ENCODE data around the gene ARL8B.

Gene ARL8B

DNA sequence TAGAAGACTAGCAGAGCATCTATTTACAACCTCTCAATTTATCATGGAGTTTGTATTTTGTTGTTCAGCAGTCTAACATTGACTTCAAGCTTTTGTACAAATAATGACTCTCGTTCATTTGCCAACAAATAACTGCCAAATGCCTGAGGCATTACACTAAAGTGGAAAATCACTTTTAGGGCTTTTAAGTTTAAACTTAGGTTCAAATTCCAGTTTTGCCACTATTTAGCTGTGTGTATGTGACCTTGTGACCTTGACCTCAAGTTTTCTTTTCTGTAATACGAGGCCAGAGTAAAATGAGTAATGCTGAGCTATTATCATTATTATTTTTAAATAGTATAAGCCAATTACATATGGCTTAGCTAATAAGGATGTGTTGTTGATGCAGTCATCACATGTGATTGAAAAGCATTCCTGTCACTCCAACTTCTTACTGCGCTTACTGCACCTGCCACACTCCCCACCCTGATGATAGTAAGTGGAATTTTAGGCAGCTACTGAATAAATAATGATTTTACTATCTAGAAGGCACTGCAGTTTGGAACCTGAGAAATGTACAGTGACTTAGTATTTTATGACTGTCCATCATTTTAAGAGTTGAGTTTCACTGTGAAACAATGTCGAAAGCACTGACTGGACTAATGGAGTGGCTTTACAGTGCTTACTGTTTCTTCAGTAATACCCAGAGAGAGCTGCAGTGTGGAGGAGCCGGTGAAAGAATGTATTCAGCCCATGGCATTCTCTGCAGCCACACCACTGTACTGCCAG is 16.3 kb downstream of the ARL8B start:
- H3K4me1 ChIP-seq (ENCODE audit: control insufficient read depth in 2 of 2, insufficient read depth in 1 of 2, low read depth in 1 of 2, low read length in 2 of 2) = no peaks in the 10 kb centered on the region
- H3K4ac ChIP-seq (ENCODE audit: low read length) = no peak overlapping the region
- no peak for DNase-seq (ENCODE audit: low spot score)
- no peaks in the 10 kb centered on the region for H3K27me3 ChIP-seq (ENCODE audit: control insufficient read depth in 3 of 3, insufficient read depth in 3 of 3, low read depth in 1 of 3, low read length in 3 of 3)
- no peak overlapping the region for H2BK120ac ChIP-seq (ENCODE audit: low read depth, low read length)
- H2AFZ ChIP-seq (ENCODE audit: low read length) = no peak overlapping the region
- H3K36me3 ChIP-seq (replicated peaks in 1 of 2; ENCODE audit: control insufficient read depth in 2 of 2, insufficient read depth in 2 of 2, low read length in 2 of 2) = no peaks in the 10 kb centered on the region
- H2AK5ac ChIP-seq (ENCODE audit: low read depth, low read length) = no peak overlapping the region
- H2BK15ac ChIP-seq (ENCODE audit: low read length) = no peak overlapping the region
- no peak overlapping the region for H3K9ac ChIP-seq (ENCODE audit: low read depth, low read length, poor library complexity)
- H4K91ac ChIP-seq (ENCODE audit: low read depth, low read length, poor library complexity) = no peak overlapping the region
- no peak overlapping the region for H4K8ac ChIP-seq (ENCODE audit: low read depth, low read length)
- peaks cover 2% of the 10 kb centered on the region for H3K79me1 ChIP-seq (ENCODE audit: low read depth, low read length)
- H3K18ac ChIP-seq (ENCODE audit: low read length) = no peak overlapping the region
- H2BK12ac ChIP-seq (ENCODE audit: low read length) = no peak overlapping the region
- H3K4me3 ChIP-seq (ENCODE audit: low read length in 2 of 2) = no peak overlapping the region
- no peak overlapping the region for H3K23ac ChIP-seq (ENCODE audit: low read depth, low read length, poor library complexity)
- WGBS, 2 donors (ENCODE audit: extremely low coverage in 2 of 2, insufficient read length in 2 of 2, insufficient replicate concordance in 1 of 2) = no CpG with 5 or more reads among the region's 5 CpGs
- no peak overlapping the region for H3K14ac ChIP-seq (ENCODE audit: low read length)
- no peak overlapping the region for H3K27ac ChIP-seq (replicated peaks; ENCODE audit: low read length)
- H3K9me3 ChIP-seq (replicated peaks in 1 of 2; ENCODE audit: control insufficient read depth in 2 of 2, insufficient read depth in 1 of 2, low read depth in 1 of 2, low read length in 2 of 2) = peaks cover 0 to 3% of the 10 kb centered on the region in 2 donors
- no peak overlapping the region for H2BK5ac ChIP-seq (ENCODE audit: low read length)
- no peak overlapping the region for H3K4me2 ChIP-seq (ENCODE audit: insufficient read depth, low read length, poor library complexity, severe bottlenecking)

GRCh38 chr3:5140230-5140621 is 18.1 kb downstream of the ARL8B start:
- DNase-seq (ENCODE audit: low spot score) = no peak
- no peak overlapping the region for H3K4ac ChIP-seq (ENCODE audit: low read length)
- no peak overlapping the region for H3K4me2 ChIP-seq (ENCODE audit: insufficient read depth, low read length, poor library complexity, severe bottlenecking)
- no peak overlapping the region for H3K14ac ChIP-seq (ENCODE audit: low read length)
- H3K9ac ChIP-seq (ENCODE audit: low read depth, low read length, poor library complexity) = no peak overlapping the region
- H3K18ac ChIP-seq (ENCODE audit: low read length) = no peak overlapping the region
- no peaks in the 10 kb centered on the region for H3K36me3 ChIP-seq (replicated peaks in 1 of 2; ENCODE audit: control insufficient read depth in 2 of 2, insufficient read depth in 2 of 2, low read length in 2 of 2)
- peaks cover 3% of the 10 kb centered on the region for H3K79me1 ChIP-seq (ENCODE audit: low read depth, low read length)
- no peak overlapping the region for H2BK12ac ChIP-seq (ENCODE audit: low read length)
- H2BK120ac ChIP-seq (ENCODE audit: low read depth, low read length) = no peak overlapping the region
- H2BK5ac ChIP-seq (ENCODE audit: low read length) = no peak overlapping the region
- H4K91ac ChIP-seq (ENCODE audit: low read depth, low read length, poor library complexity) = no peak overlapping the region
- H3K4me1 ChIP-seq (ENCODE audit: control insufficient read depth in 2 of 2, insufficient read depth in 1 of 2, low read depth in 1 of 2, low read length in 2 of 2) = no peaks in the 10 kb centered on the region
- no peak overlapping the region for H3K23ac ChIP-seq (ENCODE audit: low read depth, low read length, poor library complexity)
- no CpG with 5 or more reads among the region's 4 CpGs for WGBS, 2 donors (ENCODE audit: extremely low coverage in 2 of 2, insufficient read length in 2 of 2, insufficient replicate concordance in 1 of 2)
- H2BK15ac ChIP-seq (ENCODE audit: low read length) = no peak overlapping the region
- no peak overlapping the region for H4K8ac ChIP-seq (ENCODE audit: low read depth, low read length)
- no peaks in the 10 kb centered on the region for H3K27me3 ChIP-seq (ENCODE audit: control insufficient read depth in 3 of 3, insufficient read depth in 3 of 3, low read depth in 1 of 3, low read length in 3 of 3)
- H2AFZ ChIP-seq (ENCODE audit: low read length) = no peak overlapping the region
- no peak overlapping the region for H3K4me3 ChIP-seq (ENCODE audit: low read length in 2 of 2)
- H3K27ac ChIP-seq (replicated peaks; ENCODE audit: low read length) = no peak overlapping the region
- H2AK5ac ChIP-seq (ENCODE audit: low read depth, low read length) = no peak overlapping the region
- H3K9me3 ChIP-seq (replicated peaks in 1 of 2; ENCODE audit: control insufficient read depth in 2 of 2, insufficient read depth in 1 of 2, low read depth in 1 of 2, low read length in 2 of 2) = peaks cover 0 to 5% of the 10 kb centered on the region in 2 donors

- no peak overlapping the region for H3K4me3 ChIP-seq (ENCODE audit: low read length in 2 of 2)
- H3K14ac ChIP-seq (ENCODE audit: low read length) = no peak overlapping the region
- H3K18ac ChIP-seq (ENCODE audit: low read length) = no peak overlapping the region
- no peaks in the 10 kb centered on the region for H3K4me1 ChIP-seq (ENCODE audit: control insufficient read depth in 2 of 2, insufficient read depth in 1 of 2, low read depth in 1 of 2, low read length in 2 of 2)
- DNase-seq (ENCODE audit: low spot score) = no peak
- H3K9ac ChIP-seq (ENCODE audit: low read depth, low read length, poor library complexity) = no peak overlapping the region
- no peak overlapping the region for H4K8ac ChIP-seq (ENCODE audit: low read depth, low read length)
- no peaks in the 10 kb centered on the region for H3K36me3 ChIP-seq (replicated peaks in 1 of 2; ENCODE audit: control insufficient read depth in 2 of 2, insufficient read depth in 2 of 2, low read length in 2 of 2)
- H3K79me1 ChIP-seq (ENCODE audit: low read depth, low read length) = peaks cover 3% of the 10 kb centered on the region
- no peak overlapping the region for H3K23ac ChIP-seq (ENCODE audit: low read depth, low read length, poor library complexity)
- H2AFZ ChIP-seq (ENCODE audit: low read length) = no peak overlapping the region
- no peak overlapping the region for H2BK12ac ChIP-seq (ENCODE audit: low read length)
- H3K4me2 ChIP-seq (ENCODE audit: insufficient read depth, low read length, poor library complexity, severe bottlenecking) = no peak overlapping the region
- no peak overlapping the region for H3K4ac ChIP-seq (ENCODE audit: low read length)
- H3K27ac ChIP-seq (replicated peaks; ENCODE audit: low read length) = no peak overlapping the region
- H3K27me3 ChIP-seq (ENCODE audit: control insufficient read depth in 3 of 3, insufficient read depth in 3 of 3, low read depth in 1 of 3, low read length in 3 of 3) = no peaks in the 10 kb centered on the region
- H3K9me3 ChIP-seq (replicated peaks in 1 of 2; ENCODE audit: control insufficient read depth in 2 of 2, insufficient read depth in 1 of 2, low read depth in 1 of 2, low read length in 2 of 2) = peaks cover 0 to 5% of the 10 kb centered on the region in 2 donors
- no CpG with 5 or more reads among the region's 6 CpGs for WGBS, 2 donors (ENCODE audit: extremely low coverage in 2 of 2, insufficient read length in 2 of 2, insufficient replicate concordance in 1 of 2)
- no peak overlapping the region for H2AK5ac ChIP-seq (ENCODE audit: low read depth, low read length)
- H2BK5ac ChIP-seq (ENCODE audit: low read length) = no peak overlapping the region
- H2BK120ac ChIP-seq (ENCODE audit: low read depth, low read length) = no peak overlapping the region
- no peak overlapping the region for H2BK15ac ChIP-seq (ENCODE audit: low read length)
- no peak overlapping the region for H4K91ac ChIP-seq (ENCODE audit: low read depth, low read length, poor library complexity)
Measured at GRCh38 chr3:5140839-5141238, 18.7 kb downstream of the ARL8B start.

DNA sequence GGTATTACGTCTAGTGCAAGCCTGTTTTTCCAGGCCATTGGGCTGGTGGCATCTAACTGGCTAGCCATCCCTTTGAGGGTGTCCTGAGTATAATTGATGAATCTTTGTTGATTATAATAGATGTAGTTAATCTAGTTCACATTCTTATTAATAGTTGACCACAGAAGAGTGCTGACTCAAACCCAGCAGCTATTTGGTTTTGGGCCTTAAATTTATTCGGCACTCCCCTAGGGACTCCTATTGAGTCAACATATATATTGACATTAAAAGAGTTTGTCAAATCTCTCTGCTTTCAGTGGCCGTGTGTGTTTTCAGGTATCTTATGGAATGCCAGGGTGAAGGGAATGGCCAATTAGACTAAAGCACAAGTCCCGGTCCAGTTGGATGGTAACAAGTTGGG is 19.7 kb downstream of the ARL8B start:
- no peak overlapping the region for H2BK15ac ChIP-seq (ENCODE audit: low read length)
- H4K8ac ChIP-seq (ENCODE audit: low read depth, low read length) = no peak overlapping the region
- peaks cover 3% of the 10 kb centered on the region for H3K79me1 ChIP-seq (ENCODE audit: low read depth, low read length)
- H3K4ac ChIP-seq (ENCODE audit: low read length) = no peak overlapping the region
- no peak overlapping the region for H2BK5ac ChIP-seq (ENCODE audit: low read length)
- H3K4me1 ChIP-seq (ENCODE audit: control insufficient read depth in 2 of 2, insufficient read depth in 1 of 2, low read depth in 1 of 2, low read length in 2 of 2) = no peaks in the 10 kb centered on the region
- H3K23ac ChIP-seq (ENCODE audit: low read depth, low read length, poor library complexity) = no peak overlapping the region
- no peak overlapping the region for H3K18ac ChIP-seq (ENCODE audit: low read length)
- H2AFZ ChIP-seq (ENCODE audit: low read length) = no peak overlapping the region
- H3K9ac ChIP-seq (ENCODE audit: low read depth, low read length, poor library complexity) = no peak overlapping the region
- no peak overlapping the region for H4K91ac ChIP-seq (ENCODE audit: low read depth, low read length, poor library complexity)
- no peak overlapping the region for H3K4me2 ChIP-seq (ENCODE audit: insufficient read depth, low read length, poor library complexity, severe bottlenecking)
- no peak overlapping the region for H3K14ac ChIP-seq (ENCODE audit: low read length)
- no CpG with 5 or more reads among the region's 4 CpGs for WGBS, 2 donors (ENCODE audit: extremely low coverage in 2 of 2, insufficient read length in 2 of 2, insufficient replicate concordance in 1 of 2)
- no peak overlapping the region for H3K27ac ChIP-seq (replicated peaks; ENCODE audit: low read length)
- no peak overlapping the region for H2BK12ac ChIP-seq (ENCODE audit: low read length)
- no peak overlapping the region for H2BK120ac ChIP-seq (ENCODE audit: low read depth, low read length)
- no peak overlapping the region for H3K4me3 ChIP-seq (ENCODE audit: low read length in 2 of 2)
- H3K27me3 ChIP-seq (ENCODE audit: control insufficient read depth in 3 of 3, insufficient read depth in 3 of 3, low read depth in 1 of 3, low read length in 3 of 3) = no peaks in the 10 kb centered on the region
- peaks cover 0 to 5% of the 10 kb centered on the region in 2 donors for H3K9me3 ChIP-seq (replicated peaks in 1 of 2; ENCODE audit: control insufficient read depth in 2 of 2, insufficient read depth in 1 of 2, low read depth in 1 of 2, low read length in 2 of 2)
- DNase-seq (ENCODE audit: low spot score) = no peak
- H2AK5ac ChIP-seq (ENCODE audit: low read depth, low read length) = no peak overlapping the region
- no peaks in the 10 kb centered on the region for H3K36me3 ChIP-seq (replicated peaks in 1 of 2; ENCODE audit: control insufficient read depth in 2 of 2, insufficient read depth in 2 of 2, low read length in 2 of 2)

Data from neuronal stem cell (in vitro differentiated cells).